Trophoblast cell (in vitro differentiated cells and primary cell): ENCODE data around the gene SMIM3.

ENCODE experiments used
- DNase-seq, 2 donors: peaks; one replicate each; pipeline ENCODE4 v3.0.0-alpha.2; 2016
- H2AFZ ChIP-seq: 2 replicates; pipeline ENCODE4 v1.6.1; 2013; ENCODE audit warnings: low read length, moderate library complexity, mild to moderate bottlenecking; ENCODE audit not compliant: insufficient read depth, poor library complexity
- H2AK5ac ChIP-seq: 2 replicates; pipeline ENCODE4 v1.6.1; 2013; ENCODE audit warnings: mild to moderate bottlenecking, low read length
- H2BK120ac ChIP-seq: 2 replicates; pipeline ENCODE4 v1.6.1; 2013; ENCODE audit warnings: low read length, mild to moderate bottlenecking, moderate library complexity; ENCODE audit not compliant: insufficient read depth, poor library complexity
- H2BK12ac ChIP-seq: 2 replicates; pipeline ENCODE4 v1.6.1; 2013; ENCODE audit warnings: mild to moderate bottlenecking, low read length, moderate library complexity
- H2BK5ac ChIP-seq: 2 replicates; pipeline ENCODE4 v1.6.1; 2013; ENCODE audit warnings: low read length, low read depth, moderate library complexity, mild to moderate bottlenecking; ENCODE audit not compliant: poor library complexity
- H3K14ac ChIP-seq: 2 replicates; pipeline ENCODE4 v1.6.1; 2013; ENCODE audit warnings: mild to moderate bottlenecking, low read length
- H3K18ac ChIP-seq: 2 replicates; pipeline ENCODE4 v1.6.1; 2013; ENCODE audit warnings: mild to moderate bottlenecking, low read length
- H3K23ac ChIP-seq: 2 replicates; pipeline ENCODE4 v1.6.1; 2013; ENCODE audit warnings: low read length
- H3K27ac ChIP-seq: 2 replicates; pipeline ENCODE4 v1.5.1; 2013; ENCODE audit warnings: low read depth, mild to moderate bottlenecking, inconsistent platforms, low read length, moderate library complexity
- H3K27me3 ChIP-seq: 2 replicates; pipeline ENCODE4 v1.6.1; 2013; ENCODE audit warnings: inconsistent platforms, mild to moderate bottlenecking, low read length, moderate library complexity; ENCODE audit not compliant: insufficient read depth
- H3K36me3 ChIP-seq, 2 experiments: 1 replicate in 1 of 2; 2 replicates in 1 of 2; pipeline ENCODE4 v1.6.1; 2013; ENCODE audit warnings: low read length in 2 of 2, mild to moderate bottlenecking in 2 of 2, moderate library complexity in 1 of 2; ENCODE audit not compliant: insufficient read depth in 2 of 2, control insufficient read depth in 1 of 2
- H3K4ac ChIP-seq: 2 replicates; pipeline ENCODE4 v1.6.1; 2013; ENCODE audit warnings: low read depth, mild to moderate bottlenecking, low read length, moderate library complexity
- H3K4me1 ChIP-seq, 2 experiments: 1 replicate in 1 of 2; 2 replicates in 1 of 2; pipeline ENCODE4 v1.6.1; 2013; ENCODE audit warnings: low read length in 2 of 2, mild to moderate bottlenecking in 2 of 2, moderate library complexity in 1 of 2; ENCODE audit not compliant: insufficient read depth in 2 of 2, control insufficient read depth in 1 of 2
- H3K4me2 ChIP-seq: 2 replicates; pipeline ENCODE4 v1.6.1; 2013; ENCODE audit warnings: inconsistent platforms, mild to moderate bottlenecking, low read length, moderate library complexity
- H3K4me3 ChIP-seq: 2 replicates; pipeline ENCODE4 v1.5.1; 2013; ENCODE audit warnings: mild to moderate bottlenecking, low read depth, low read length, inconsistent platforms
- H3K79me1 ChIP-seq: one replicate; pipeline ENCODE4 v1.6.1; 2013; ENCODE audit warnings: low read length
- H3K79me2 ChIP-seq: 2 replicates; pipeline ENCODE4 v1.6.1; 2013; ENCODE audit warnings: low read length, mild to moderate bottlenecking; ENCODE audit not compliant: control insufficient read depth, insufficient read depth, poor library complexity
- H3K9ac ChIP-seq: 2 replicates; pipeline ENCODE4 v1.6.1; 2013; ENCODE audit warnings: mild to moderate bottlenecking, low read length
- H3K9me3 ChIP-seq: 2 replicates; pipeline ENCODE4 v1.6.1; 2013; ENCODE audit warnings: low read depth, mild to moderate bottlenecking, control low read depth, inconsistent platforms, low read length; ENCODE audit not compliant: insufficient read depth
- H4K12ac ChIP-seq: 2 replicates; pipeline ENCODE4 v1.6.1; 2013; ENCODE audit warnings: low read depth, mild to moderate bottlenecking, low read length, moderate library complexity
- H4K8ac ChIP-seq: 2 replicates; pipeline ENCODE4 v1.6.1; 2013; ENCODE audit warnings: low read depth, mild to moderate bottlenecking, low read length, moderate library complexity
- H4K91ac ChIP-seq: one replicate; pipeline ENCODE4 v1.6.1; 2013; ENCODE audit warnings: low read depth, mild to moderate bottlenecking, low read length, moderate library complexity
- WGBS: extraction: QIAGEN DNeasy Blood & Tissue Kit; methylation state at CpG from one replicate; pipeline ENCODE4 v1.1.7; 2013; ENCODE audit warnings: missing lambda C conversion rate; ENCODE audit not compliant: insufficient read length, insufficient coverage; ENCODE audit errors: extremely low coverage; 5-methylcytosine and 5-hydroxymethylcytosine counted together

Gene SMIM3

GRCh38 chr5:150809363-150809762 lies 30.8 kb downstream of the SMIM3 start:
- no peaks in the 10 kb centered on the region for H3K4me1 ChIP-seq
- H2AK5ac ChIP-seq = no peak overlapping the region
- no peaks in the 10 kb centered on the region for H3K27me3 ChIP-seq
- no peaks in the 10 kb centered on the region for H3K9me3 ChIP-seq
- no peak overlapping the region for H2BK120ac ChIP-seq
- no peak overlapping the region for H3K23ac ChIP-seq
- no peak overlapping the region for H3K14ac ChIP-seq
- H3K9ac ChIP-seq = no peak overlapping the region
- no peak overlapping the region for H4K8ac ChIP-seq
- H4K91ac ChIP-seq = no peak overlapping the region
- no peaks in the 10 kb centered on the region for H3K36me3 ChIP-seq
- H2BK5ac ChIP-seq = no peak overlapping the region
- no peak overlapping the region for H3K4ac ChIP-seq
- no CpG with 5 or more reads among the region's 3 CpGs for WGBS
- no peaks in the 10 kb centered on the region for H3K79me2 ChIP-seq
- H3K27ac ChIP-seq = no peak overlapping the region
- H3K4me2 ChIP-seq = no peak overlapping the region
- H4K12ac ChIP-seq = no peak overlapping the region
- no peak for DNase-seq
- H3K18ac ChIP-seq = no peak overlapping the region
- H2AFZ ChIP-seq = no peak overlapping the region
- no peak overlapping the region for H2BK12ac ChIP-seq
- no peak overlapping the region for H3K4me3 ChIP-seq
- no peaks in the 10 kb centered on the region for H3K79me1 ChIP-seq

- Histone ChIP-seq H3K36me3 (no peaks in the 10 kb centered on the region), H2BK120ac (no peak overlapping the region), H3K9ac (no peak overlapping the region), H2AK5ac (no peak overlapping the region), H3K4me2 (no peak overlapping the region), H3K79me1 (no peaks in the 10 kb centered on the region), H2BK5ac (no peak overlapping the region), H2AFZ (no peak overlapping the region), H3K18ac (no peak overlapping the region), H4K8ac (no peak overlapping the region), H3K79me2 (no peaks in the 10 kb centered on the region), H3K23ac (no peak overlapping the region), H3K4ac (no peak overlapping the region), H3K9me3 (peaks cover 2% of the 10 kb centered on the region), H4K91ac (no peak overlapping the region), H3K27me3 (no peaks in the 10 kb centered on the region), H3K4me3 (no peak overlapping the region), H3K27ac (no peak overlapping the region), H4K12ac (no peak overlapping the region), H3K4me1 (no peaks in the 10 kb centered on the region), H3K14ac (no peak overlapping the region), H2BK12ac (no peak overlapping the region)
- no peak for DNase-seq
These were observed 36.5 kb downstream of the SMIM3 start for GRCh38 chr5:150815010-150815409.

- Histone ChIP-seq H3K4me2 (no peak overlapping the region), H3K27ac (no peak overlapping the region), H3K79me2 (no peaks in the 10 kb centered on the region), H3K79me1 (no peaks in the 10 kb centered on the region), H2AK5ac (no peak overlapping the region), H2AFZ (no peak overlapping the region), H3K36me3 (peaks cover 0 to 2% of the 10 kb centered on the region in 2 experiments), H3K4me3 (no peak overlapping the region), H3K9ac (no peak overlapping the region), H2BK120ac (no peak overlapping the region), H2BK5ac (no peak overlapping the region), H3K4ac (no peak overlapping the region), H2BK12ac (no peak overlapping the region), H3K18ac (no peak overlapping the region), H3K23ac (no peak overlapping the region), H4K12ac (no peak overlapping the region), H4K8ac (no peak overlapping the region), H3K14ac (no peak overlapping the region), H3K4me1 (no peaks in the 10 kb centered on the region), H4K91ac (no peak overlapping the region), H3K9me3 (peaks cover 5% of the 10 kb centered on the region), H3K27me3 (no peaks in the 10 kb centered on the region)
- DNase-seq = no peak
- WGBS = no CpG with 5 or more reads among the region's 2 CpGs
These were observed 38.4 kb downstream of the SMIM3 start for GRCh38 chr5:150816946-150817345.

- Histone ChIP-seq H3K4ac (no peak overlapping the region), H3K27me3 (no peaks in the 10 kb centered on the region), H3K27ac (no peak overlapping the region), H4K12ac (no peak overlapping the region), H2BK12ac (no peak overlapping the region), H2AFZ (no peak overlapping the region), H2BK120ac (no peak overlapping the region), H3K9ac (no peak overlapping the region), H2AK5ac (no peak overlapping the region), H3K23ac (no peak overlapping the region), H3K79me1 (no peaks in the 10 kb centered on the region), H3K14ac (no peak overlapping the region), H3K36me3 (no peaks in the 10 kb centered on the region), H3K79me2 (no peaks in the 10 kb centered on the region), H3K4me2 (no peak overlapping the region), H3K4me1 (no peaks in the 10 kb centered on the region), H3K18ac (no peak overlapping the region), H4K8ac (no peak overlapping the region), H3K9me3 (no peaks in the 10 kb centered on the region), H3K4me3 (no peak overlapping the region), H4K91ac (no peak overlapping the region), H2BK5ac (no peak overlapping the region)
- WGBS = no CpG with 5 or more reads among the region's 5 CpGs
- DNase-seq = no peak
These were observed 51.2 kb downstream of the SMIM3 start for GRCh38 chr5:150829744-150830143.
